RPMI8226 (cell line): ENCODE measurements around the gene CCDC12.

ENCODE experiments used
- DNase-seq: peaks from one replicate; pipeline ENCODE4 v3.0.0-alpha.2; 2015

The CCDC12 gene

GRCh38 chr3:47007001-47007400 lies 30.5 kb upstream of the CCDC12 start:
- DNase-seq, result no peak

DNA sequence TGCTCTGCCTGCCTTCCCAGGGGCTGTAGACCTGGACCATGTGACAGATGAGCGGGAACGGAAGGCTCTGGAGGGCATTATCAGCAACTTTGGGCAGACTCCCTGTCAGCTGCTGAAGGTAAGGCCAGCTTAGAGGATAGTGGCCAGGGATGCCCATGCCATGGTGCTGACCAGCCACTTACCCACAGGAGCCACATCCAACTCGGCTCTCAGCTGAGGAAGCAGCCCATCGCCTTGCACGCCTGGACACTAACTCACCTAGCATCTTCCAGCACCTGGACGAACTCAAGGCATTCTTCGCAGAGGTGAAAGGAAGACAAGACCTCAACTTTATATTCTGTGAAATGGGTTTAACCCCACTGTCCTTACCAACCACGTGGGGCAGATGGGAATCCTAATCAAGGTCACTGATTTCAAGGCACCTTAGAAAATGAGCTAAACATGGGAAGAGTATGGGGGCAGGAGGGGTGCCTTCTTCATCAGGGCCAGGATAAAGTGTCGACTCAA lies 29.7 kb upstream of the CCDC12 start:
- DNase-seq, result no peak

DNA sequence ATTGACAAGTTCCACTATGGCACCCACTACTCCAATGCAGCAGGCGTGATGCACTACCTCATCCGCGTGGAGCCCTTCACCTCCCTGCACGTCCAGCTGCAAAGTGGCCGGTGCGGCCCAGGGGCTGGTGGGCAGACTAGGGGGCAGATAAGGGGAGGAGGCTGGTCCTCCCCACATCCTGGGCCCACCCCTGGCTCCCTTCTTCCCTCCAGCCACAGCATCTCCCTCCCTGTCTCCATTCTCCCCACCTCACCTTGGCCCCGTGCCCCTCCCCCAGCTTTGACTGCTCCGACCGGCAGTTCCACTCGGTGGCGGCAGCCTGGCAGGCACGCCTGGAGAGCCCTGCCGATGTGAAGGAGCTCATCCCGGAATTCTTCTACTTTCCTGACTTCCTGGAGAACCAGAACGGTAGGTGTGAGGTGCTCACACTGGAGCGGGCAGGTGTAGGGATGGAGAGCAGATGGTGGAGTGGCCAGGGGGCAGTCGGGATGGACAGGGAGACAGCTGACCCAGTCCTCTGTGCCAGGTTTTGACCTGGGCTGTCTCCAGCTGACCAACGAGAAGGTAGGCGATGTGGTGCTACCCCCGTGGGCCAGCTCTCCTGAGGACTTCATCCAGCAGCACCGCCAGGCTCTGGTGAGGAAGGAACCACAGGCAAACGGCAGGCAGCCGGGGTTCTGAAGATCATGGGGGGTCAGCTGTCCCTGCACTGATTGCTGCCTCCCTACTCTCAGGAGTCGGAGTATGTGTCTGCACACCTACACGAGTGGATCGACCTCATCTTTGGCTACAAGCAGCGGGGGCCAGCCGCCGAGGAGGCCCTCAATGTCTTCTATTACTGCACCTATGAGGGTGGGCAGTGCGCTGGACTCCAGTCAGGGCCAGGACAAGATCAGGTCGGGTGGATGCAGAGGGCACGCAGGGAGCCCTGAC lies 28.9 kb upstream of the CCDC12 start:
- DNase-seq, result no peak

GRCh38 chr3:47004369-47005211 lies 28.0 kb upstream of the CCDC12 start:
- DNase-seq, result no peak

DNA sequence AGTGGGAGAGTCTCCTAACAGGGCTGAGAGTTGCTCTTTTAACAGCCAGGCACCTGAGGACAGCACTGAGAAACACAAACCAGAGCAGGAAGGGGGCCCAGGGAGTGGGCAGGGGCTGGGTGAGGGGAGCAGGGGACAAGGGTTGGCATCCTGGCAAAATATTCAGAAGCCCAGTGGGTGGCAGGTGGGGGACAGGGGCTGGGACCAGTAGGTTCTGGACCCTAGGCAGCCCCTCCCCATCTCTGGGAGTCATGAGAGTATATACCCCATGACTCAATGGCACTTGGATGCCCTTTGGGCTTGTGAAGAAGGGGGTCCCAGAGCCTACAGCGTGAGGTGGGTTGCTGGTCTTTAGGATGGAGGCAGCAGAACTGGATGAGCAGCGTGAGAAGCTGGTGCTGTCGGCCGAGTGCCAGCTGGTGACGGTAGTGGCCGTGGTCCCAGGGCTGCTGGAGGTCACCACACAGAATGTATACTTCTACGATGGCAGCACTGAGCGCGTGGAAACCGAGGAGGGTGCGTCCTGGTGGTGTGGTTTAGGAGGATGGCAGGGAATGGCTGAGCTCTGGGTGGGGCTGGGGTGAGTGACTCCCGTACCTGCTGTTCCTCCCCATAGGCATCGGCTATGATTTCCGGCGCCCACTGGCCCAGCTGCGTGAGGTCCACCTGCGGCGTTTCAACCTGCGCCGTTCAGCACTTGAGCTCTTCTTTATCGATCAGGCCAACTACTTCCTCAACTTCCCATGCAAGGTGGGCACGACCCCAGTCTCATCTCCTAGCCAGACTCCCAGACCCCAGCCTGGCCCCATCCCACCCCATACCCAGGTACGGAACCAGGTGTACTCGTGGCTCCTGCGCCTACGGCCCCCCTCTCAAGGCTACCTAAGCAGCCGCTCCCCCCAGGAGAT lies 27.2 kb upstream of the CCDC12 start:
- DNase-seq, result no peak

GRCh38 chr3:47003056-47003410 lies 26.5 kb upstream of the CCDC12 start:
- DNase-seq, result no peak

- DNase-seq, result no peak
Measured at GRCh38 chr3:47002171-47003055, 25.9 kb upstream of the CCDC12 start.

DNA sequence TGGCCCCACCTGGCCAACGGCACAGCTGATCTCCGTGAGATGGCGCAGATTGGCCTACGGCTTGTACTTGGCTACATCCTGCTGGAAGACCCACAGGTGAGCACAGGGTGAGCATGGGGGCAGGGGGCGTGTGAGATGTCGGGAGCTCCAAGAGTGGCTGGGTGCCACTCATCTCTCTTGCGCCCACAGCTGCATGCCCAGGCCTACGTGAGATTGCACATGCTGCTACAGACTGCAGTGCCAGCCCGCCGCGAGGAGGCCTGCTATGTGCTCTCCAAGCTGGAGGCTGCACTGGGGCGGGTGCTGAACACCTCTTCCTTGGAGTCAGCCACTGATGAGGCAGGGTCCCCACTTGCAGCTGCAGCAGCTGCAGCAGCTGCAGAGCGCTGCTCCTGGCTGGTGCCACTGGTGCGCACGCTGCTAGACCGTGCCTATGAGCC lies 25.2 kb upstream of the CCDC12 start:
- DNase-seq, result no peak

DNA sequence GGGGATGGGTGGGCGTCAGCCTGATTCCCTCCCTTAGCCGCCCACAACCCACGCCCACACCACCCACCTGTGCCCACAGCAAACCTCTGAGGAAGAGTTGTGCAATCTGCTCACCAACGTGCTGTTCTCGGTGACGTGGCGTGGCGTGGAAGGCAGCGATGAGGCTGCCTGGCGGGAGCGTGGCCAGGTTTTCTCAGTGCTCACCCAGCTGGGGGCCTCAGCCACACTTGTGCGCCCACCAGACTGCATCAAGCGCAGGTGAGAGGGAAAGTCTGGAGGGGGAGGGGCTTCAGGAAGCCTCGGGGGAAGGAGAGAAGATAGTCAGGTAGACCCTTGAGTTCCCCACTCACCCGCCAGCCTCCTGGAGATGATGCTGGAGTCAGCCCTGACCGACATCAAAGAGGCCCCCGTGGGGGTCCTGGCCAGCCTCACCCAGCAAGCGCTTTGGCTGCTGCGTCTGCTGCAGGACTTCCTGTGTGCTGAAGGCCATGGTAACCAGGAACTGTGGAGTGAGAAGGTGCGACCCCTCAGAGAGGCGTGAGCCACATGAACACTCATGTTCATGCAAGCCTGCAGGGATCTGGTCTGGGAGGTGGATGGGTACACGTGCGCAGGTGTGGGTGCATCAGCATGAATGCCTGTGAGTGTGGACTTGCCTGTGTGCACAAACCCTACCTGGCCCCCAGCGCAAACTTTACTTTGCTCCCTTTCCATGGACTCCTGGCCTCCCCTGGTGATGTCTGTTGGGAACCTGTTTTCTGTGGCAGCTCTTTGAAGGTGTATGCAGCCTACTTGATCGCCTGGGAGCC lies 24.6 kb upstream of the CCDC12 start:
- no peak for DNase-seq

DNA sequence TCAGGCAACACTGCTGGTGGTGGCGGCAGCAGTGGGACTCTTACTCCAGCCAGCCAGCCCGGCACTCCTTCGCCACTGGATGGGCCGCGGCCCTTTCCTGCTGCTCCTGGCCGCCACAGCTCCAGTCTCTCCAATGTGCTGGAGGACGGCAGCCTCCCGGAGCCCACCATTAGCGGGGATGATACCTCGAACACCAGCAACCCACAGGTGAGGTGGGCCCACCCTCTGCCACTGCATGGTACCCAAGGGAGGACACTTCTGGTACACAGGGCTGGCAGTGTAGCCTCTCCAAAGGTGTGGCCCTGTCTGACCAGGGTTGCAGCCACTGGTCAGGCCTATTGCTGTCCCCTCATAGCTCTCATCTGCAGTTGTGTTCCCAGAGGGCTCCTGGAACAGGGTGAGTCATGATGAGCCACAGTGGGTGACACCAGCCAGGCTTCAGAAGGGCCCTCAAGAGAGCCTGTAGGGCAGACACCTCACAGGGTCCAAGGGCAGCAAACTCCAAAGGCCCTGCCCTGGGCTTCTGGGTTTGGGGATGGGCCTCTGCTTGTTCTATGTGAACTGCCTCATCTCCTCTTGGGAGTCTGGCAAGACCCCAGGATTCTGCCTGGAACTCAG lies 23.8 kb upstream of the CCDC12 start:
- DNase-seq, result no peak

DNA sequence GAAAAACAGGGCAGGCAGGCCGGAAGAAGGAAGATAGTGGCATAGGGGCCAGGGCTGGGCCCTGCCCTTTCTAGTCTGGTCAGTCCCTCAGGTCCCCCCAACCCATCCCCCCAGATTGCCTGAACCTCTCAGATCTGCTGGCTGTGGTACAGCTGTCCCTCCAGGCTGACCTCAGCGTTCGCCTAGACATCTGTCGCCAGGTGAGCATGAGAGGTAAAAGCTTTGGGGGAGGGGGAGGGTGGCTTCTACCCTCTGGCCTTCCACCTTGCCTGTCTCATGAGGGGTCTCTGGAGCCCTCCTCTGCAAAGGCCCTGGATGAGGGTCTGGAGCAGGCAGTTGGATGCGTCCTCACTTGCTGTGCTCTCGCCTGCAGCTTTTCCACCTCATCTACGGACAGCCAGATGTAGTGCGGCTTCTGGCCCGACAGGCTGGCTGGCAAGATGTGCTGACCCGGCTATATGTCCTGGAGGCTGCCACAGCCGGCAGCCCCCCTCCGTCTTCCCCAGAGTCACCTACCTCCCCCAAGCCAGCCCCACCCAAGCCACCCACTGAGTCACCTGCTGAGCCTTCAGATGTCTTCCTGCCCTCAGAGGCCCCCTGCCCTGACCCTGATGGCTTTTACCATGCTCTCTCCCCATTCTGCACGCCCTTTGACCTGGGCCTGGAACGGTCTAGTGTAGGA lies 23.1 kb upstream of the CCDC12 start:
- DNase-seq, result no peak

DNA sequence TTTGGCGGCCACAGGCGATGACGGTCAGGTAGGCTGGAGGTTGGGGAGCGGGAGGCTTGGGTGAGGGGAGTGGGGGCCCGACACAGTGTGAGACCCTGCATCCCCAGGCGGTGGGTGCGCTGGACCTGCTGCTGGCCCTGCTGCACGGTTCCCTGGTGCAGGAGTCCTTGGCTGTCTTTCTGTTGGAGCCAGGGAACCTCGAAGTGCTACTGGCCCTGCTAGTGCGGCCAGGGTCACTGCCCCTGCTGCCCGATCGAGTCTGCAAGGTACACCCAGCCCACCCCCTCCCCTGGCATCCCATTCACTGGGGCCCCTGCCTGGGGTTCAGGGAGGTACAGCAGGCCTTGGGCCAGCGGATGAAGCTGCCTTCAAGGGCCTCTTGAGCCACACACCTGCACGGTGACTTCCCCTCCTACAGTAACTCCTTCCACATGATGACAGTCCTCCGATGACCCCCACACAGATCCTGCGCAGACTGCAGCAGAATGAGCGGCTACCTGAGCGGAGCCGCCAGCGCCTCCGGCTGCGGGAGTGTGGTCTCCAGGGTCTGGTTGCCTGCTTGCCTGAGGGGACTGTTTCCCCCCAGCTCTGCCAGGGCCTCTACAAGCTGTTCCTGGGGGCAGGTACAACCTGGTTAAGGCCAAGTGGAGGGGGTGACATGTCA lies 22.4 kb upstream of the CCDC12 start:
- DNase-seq, result no peak

DNA sequence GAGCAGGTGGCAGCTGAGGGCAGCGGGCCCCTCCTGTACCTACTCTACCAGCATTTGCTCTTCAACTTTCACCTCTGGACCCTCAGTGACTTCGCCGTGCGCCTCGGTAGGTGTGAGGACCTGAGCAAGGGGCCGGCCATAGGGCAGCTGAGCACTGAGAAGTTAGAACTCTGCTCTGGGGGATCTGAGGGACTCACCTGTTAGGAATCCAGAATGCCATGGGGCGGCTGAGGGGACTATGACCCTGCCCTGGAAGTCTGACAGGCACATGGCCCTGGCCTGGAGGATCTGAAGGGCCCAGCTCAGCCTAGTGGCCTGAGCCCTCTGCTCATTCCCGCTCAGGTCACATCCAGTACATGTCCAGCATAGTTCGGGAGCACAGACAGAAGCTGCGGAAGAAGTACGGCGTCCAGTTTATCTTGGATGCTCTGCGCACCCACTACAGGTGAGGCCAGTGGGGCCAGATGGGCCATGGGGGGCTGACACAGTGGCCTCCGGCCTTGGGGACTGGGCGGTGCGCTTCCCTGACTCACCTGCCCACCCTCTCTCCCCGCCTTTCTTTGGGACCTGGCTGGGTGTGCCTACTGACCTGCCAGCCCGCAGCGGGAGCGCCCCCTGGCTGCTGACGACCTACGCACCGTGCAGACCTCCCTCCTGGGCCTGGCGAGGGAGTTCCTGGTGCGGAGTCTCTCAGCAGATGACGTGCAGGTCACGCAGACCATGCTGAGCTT lies 21.7 kb upstream of the CCDC12 start:
- peak; percentile 59 for DNase-seq

DNA sequence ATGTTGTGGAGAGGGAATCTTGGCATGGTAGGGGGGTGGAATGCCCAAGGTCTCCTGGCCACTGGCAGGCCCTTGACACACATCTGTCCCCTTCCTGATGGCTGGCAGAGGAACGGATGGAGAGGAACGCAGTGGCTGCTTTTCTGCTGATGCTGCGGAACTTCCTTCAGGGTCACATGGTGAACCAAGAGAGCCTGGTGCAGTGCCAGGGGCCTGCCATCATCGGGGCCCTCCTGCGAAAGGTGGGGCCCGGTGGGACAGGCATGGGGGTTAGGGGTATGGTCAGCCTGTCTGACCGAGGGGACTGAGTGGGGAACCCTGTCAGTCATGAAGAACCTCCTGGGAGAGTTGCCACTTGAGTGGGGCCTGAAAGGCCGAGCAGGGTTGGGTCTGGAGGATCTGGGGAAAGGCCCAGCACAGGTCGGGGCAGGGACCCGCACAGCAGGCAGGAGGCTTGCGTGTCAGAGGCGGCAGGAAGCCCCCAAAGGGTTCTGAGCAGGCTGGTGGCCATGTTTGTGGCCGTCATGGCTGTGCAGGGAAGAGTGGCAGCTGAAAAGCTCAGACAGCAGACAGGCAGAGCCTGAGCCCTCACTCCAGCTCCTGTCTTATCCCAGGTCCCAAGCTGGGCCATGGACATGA lies 21.0 kb upstream of the CCDC12 start:
- no peak for DNase-seq

DNA sequence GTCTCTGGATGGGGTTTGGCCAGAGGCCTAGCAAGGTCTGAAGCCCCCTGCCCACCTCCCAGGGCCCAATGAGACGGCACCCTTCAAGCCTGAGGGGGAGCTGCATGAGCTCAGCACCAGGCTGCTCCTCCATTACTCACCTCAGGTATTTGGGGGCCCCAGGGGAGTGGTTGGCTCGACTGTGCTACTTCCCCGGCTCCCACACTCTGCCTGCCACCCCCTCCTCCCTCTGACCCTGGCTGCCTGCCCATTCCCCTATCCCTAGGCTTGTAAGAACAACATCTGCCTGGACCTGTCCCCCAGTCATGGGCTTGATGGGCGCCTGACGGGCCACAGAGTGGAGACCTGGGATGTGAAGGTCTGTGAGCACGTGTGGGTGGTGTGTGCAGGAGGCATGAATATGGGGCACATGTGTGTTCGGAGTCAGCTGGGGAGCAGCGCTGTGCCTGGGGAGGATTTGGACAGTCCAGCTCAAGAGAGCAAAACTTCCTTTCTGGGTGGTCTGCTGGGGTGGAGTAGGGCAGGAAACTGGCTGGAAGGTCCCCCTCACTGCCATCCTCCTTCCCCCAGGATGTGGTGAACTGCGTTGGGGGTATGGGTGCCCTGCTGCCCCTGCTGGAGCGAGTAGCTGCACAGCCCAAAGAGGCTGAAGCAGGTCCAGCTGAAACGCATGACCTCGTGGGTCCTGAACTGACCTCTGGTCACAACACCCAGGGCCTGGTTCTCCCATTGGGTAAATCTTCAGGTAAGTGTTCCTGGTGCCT lies 20.3 kb upstream of the CCDC12 start:
- DNase-seq, result no peak

GRCh38 chr3:46995901-46996562 lies 19.5 kb upstream of the CCDC12 start:
- no peak for DNase-seq
